DOHH2 (cell line): ENCODE measurements around the gene ZNF491.

ENCODE experiments used
- CTCF ChIP-seq: fragments of 200-600 bp; sonication (generic); IDR thresholded peaks from one replicate; pipeline ENCODE4 v1.5.1; 2014; ENCODE audit warnings: antibody characterized with exemption, mild to moderate bottlenecking, low read depth, low read length; ENCODE audit not compliant: poor library complexity, severe bottlenecking
- EZH2phosphoT487 ChIP-seq: fragments of 200-600 bp; sonication (generic); IDR thresholded peaks from 2 replicates; pipeline ENCODE4 v1.6.1; 2017; ENCODE audit warnings: borderline replicate concordance, mild to moderate bottlenecking, antibody characterized with exemption, low read length, moderate library complexity, mixed read lengths

- no peak for TF ChIP-seq CTCF
- TF ChIP-seq EZH2phosphoT487, result no peak
Observed at GRCh38 chr19:11781295-11782057, 16.8 kb upstream of the ZNF491 start.
